Endometrium (tissue), 2 donors: ENCODE results near the gene ALDH1A2.
"Not testable (repeated sequence)": the region's sequence is repeated elsewhere in the genome, so short reads cannot be mapped to it uniquely, and the experiment has no call there.

Experiments
- FAIRE-seq: peaks from 2 replicates; lab custom pipeline; 2012; peaks lifted over from hg19 to GRCh38; lab: Jason Lieb, UNC
- donor health status: control.
- donor health status: control.

Gene ALDH1A2

DNA sequence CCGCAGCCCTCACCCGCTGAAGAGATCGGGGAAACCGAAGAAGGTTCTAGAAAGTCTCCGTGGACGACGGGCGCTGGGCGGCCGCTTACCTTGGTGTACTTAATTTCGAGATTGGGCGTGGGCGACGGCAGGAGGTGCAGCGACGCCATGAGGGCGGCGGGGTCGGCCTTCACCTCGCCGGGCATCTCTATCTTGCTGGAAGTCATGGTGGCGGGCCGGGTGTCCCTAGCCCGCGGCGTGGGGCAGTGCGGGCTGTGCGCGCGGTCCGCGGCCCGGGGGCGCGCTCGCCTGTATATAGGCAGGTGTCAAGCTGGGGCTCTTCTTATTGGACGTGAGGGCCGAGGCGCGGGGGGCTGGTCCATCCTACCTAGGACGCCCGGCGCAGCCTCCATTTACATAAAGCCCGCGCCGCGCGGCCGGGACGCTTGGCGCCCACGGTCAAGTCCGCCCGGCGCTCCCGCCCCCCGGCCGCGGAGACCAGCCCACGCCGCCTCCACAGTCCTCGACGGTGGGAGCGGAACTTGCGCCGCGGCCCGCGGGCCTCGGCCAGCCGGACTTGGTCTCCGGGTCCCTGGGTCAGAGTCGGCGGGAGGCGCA is at the start of gene ALDH1A2:
TSS of gene ALDH1A2 (minus strand) at position 267 of the 597 bp plus-strand sequence. CDS start at position 206, 61 bp downstream.
- FAIRE-seq = no peak

DNA sequence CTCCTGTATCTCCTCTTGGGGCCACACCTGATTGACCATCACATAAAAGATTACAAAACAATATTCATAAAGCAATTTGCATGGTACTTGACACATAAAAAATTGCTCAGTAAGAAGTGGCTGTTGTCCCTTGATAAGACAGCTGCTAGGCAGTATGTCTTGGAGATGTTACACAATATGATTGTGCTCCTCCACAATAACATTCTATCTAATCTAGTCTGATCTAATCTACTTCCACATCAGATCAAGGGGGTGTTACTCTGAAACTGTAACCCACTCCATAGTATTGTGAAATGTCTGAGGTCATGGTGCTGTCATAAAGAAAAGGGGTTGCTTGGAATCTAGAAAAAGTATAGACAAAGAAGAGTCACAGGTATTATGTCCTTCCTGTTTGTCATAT is 49.3 kb upstream of the ALDH1A2 start:
- no peak for FAIRE-seq

DNA sequence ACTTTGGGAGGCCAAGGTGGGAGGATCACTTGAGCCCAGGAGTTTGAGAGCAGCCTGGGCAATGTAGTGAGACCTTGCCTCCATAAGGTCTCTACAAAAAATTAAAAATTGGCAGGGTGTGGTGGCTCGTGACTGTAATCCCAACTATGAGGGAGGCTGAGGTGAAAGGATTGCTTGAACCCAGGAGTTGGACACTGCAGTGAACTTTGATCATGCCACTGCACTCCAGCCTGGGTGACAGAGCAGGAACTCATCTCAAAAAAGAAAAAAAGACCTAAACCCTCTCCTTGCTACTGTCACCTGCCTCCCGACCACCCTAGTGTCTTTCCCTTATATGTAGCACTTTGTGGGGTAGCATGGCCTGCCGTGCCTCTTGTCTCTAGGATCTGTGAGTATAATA is 48.9 kb upstream of the ALDH1A2 start:
- FAIRE-seq = no peak

- FAIRE-seq = not testable (repeated sequence)
These were observed 47.8 kb upstream of the ALDH1A2 start for GRCh38 chr15:58113358-58113757.

DNA sequence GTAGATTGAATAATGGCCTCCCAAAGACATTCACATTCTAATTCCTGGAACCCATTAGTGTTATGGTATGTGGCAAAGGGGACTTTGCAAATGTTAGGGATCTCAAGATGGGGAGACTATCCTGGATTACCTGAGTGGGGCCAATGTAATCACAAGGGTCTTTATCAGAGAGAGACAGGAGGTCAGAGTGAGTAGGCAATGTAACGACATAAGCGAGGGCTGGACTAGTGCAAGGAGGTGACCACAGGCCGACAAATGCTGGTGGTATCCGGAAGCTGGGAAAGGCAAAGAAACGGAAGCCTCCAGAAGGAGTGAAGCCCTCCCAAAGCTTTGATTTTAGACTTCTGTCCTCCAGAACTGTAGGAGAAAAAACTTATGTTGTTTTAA is 46.2 kb upstream of the ALDH1A2 start:
- FAIRE-seq = no peak

DNA sequence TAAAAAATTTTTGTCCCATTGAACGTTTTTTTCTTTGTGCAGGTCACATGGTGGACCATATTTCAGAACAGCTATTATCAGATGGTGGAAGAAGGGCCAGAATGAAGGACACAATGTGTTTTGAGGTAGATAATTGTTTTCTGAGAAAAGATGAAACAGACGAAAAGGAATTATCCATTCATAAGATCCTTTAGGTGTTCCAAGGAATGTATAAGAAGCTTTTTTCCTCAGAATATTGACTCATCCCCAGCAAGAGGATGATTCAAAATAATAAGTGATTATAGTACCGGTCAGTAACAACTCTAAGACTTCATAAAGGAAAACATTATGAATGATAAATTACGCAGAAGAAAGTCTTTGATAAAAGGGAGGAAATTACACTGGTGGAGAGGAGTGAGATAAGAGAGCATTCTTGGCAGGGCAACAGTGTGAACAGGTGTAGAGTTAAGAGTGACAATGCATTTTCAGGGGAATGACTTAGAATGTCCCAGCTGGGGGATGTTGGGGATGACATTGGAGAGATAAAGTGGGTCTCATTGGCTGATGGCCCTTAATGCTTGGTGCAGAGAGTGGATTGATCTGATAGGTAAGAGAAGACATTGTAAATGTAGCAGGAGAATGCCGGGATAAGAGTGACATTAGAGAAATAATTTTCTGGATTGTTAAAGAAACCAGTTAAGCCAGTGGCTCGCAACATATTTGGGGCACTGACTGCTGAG is 45.6 kb upstream of the ALDH1A2 start:
- no peak for FAIRE-seq

DNA sequence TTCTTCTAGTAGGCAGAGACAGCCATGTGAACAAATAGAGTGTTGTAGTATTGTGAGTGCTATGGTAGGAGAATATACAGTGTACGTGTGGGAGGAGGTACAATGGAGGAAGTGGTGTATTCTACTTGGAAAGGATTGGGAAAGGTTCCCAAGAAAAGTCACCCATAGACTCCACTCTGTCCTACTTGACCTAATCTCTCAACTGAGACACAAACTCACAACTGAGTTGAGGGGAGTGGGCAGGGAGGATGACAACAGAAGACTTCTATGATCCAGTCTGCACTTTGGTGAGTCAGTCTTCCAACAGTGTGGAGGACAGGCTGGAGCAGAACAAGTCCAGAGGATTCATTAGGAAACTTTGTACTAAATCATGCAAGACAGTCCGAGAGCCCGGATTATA is 43.9 kb upstream of the ALDH1A2 start:
- FAIRE-seq = no peak

GRCh38 chr15:58108117-58108516 is 42.6 kb upstream of the ALDH1A2 start:
- FAIRE-seq = no peak

GRCh38 chr15:58103482-58103881 is 38.0 kb upstream of the ALDH1A2 start:
- FAIRE-seq = no peak

- no peak for FAIRE-seq
These were observed 31.1 kb upstream of the ALDH1A2 start for GRCh38 chr15:58096529-58097084.

GRCh38 chr15:58095415-58095814 is 29.9 kb upstream of the ALDH1A2 start:
- FAIRE-seq = no peak

GRCh38 chr15:58087871-58088270 is 22.4 kb upstream of the ALDH1A2 start:
- FAIRE-seq = no peak

- FAIRE-seq = no peak
These were observed 21.0 kb upstream of the ALDH1A2 start for GRCh38 chr15:58086491-58086890.

- FAIRE-seq = no peak
These were observed 18.0 kb upstream of the ALDH1A2 start for GRCh38 chr15:58083526-58083925.

DNA sequence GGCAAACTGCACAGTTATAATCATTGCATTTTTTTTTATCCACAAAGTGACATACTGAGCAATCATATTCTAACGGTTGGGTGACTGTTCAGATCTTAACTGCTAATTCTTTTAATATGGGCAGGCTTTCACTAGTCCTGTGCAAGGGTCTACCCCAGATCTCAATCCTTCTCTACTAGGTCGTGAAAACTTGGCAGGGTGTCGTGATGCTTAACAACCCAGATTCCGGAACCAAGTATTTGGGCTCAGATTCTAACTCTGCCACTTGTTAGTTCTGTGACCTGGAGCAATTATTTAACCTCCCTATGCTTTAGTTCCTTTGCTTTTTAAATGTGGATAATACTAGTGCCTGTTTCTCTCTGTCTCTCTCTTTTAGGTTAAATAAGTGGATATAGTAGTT is 16.4 kb upstream of the ALDH1A2 start:
- FAIRE-seq = no peak

DNA sequence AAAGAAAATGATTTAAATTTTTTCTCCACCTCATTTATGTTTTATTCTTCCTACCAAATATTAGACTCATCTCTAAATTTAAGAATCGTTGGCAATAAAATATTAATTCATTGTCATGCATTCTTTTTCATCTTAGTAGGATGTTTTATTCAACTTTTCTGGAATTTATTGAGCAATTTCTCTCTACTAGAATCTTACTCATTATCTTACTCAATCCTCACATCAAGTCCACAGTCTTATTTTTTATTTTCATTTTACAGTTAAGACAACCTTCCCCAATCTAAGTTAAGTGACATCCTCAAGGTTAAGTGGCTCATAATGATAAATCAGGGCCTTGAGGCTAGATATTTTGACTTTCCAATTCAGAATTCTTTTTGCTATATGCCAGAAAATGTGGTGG is 15.9 kb upstream of the ALDH1A2 start:
- FAIRE-seq = no peak

- FAIRE-seq = not testable (repeated sequence)
These were observed 15.4 kb upstream of the ALDH1A2 start for GRCh38 chr15:58080959-58081358.

- FAIRE-seq = no peak
These were observed 14.9 kb upstream of the ALDH1A2 start for GRCh38 chr15:58080398-58080797.

DNA sequence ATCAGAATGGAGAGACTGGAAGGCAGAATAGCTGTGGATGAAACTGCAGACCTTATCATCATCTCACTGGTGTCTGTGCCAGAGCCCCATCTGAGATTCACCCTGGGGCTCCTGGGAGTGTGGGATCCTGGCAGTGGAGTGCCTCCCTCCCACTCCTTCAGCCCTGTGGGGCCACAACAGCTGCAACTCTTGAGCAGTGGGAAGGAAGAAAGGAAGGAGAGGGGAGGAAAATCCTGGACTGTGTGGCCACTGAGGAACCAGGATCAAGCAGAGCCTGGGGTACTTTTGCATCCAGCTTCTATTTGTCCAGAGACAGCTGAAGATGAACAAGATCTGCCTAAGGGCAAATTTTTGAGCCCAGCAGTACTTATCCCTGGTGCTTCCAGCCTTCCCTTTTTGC is 13.1 kb upstream of the ALDH1A2 start:
- no peak for FAIRE-seq

- no peak for FAIRE-seq
These were observed 11.9 kb upstream of the ALDH1A2 start for GRCh38 chr15:58077427-58077826.

DNA sequence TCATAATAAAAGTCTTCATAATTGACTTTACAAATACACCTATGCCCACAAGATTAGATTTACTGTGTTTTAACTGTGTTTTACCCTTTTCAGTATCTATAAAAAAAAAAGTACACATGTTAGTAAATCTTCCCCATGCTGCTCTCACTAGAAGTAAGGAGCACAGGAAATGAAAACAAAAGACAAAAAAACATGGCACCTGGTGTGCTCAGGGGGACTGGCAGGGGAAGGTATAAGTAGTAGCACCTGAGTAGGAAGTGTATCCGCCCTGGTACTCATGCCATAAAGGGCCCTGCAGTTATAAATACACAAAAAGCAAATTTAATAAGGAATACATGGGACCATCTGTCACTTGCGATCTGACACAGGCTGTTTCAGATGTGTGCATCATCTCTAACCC is 8.9 kb upstream of the ALDH1A2 start:
- no peak for FAIRE-seq

GRCh38 chr15:58070801-58071418 is 5.4 kb upstream of the ALDH1A2 start:
- peak; percentile 93 for FAIRE-seq

DNA sequence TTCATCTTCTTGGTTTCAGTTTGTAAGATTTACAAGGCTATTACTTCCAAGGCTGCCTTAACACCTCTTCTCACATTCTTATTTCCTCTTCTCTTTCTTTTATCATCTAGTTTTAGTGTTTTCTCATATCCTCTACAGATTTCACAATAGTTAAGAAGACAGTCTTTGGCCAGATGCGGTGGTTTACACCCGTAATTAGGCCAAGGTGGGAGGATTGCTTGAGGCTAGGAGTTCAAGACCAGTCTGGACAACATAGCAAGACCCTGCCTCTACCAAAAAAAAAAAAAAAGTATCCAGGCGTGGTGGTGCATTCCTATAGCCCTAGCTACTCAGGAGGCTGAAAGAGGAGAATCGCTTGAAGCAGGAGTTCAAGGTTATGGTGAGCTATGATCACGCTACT is 3.5 kb upstream of the ALDH1A2 start:
- FAIRE-seq = no peak
